Germinal center (tissue), 1 donor: ENCODE results near the gene ERI3.
A peak's percentile ranks its signal among the peaks of the same experiment; 100 is the strongest.

Experiments used
- DNase-seq: peaks from one replicate; pipeline ENCODE4 v3.0.0; 2012; ENCODE audit warnings: mixed read lengths, low spot score

ERI3 gene

GRCh38 chr1:44348061-44348485 is 7.0 kb downstream of the ERI3 start:
- no peak for DNase-seq

- DNase-seq = no peak
Observed at GRCh38 chr1:44347280-44347679, 7.8 kb downstream of the ERI3 start.

GRCh38 chr1:44346878-44347277 is 8.2 kb downstream of the ERI3 start:
- no peak for DNase-seq

GRCh38 chr1:44346184-44346583 is 8.9 kb downstream of the ERI3 start:
- no peak for DNase-seq

GRCh38 chr1:44345187-44345775 is 9.8 kb downstream of the ERI3 start:
- DNase-seq = no peak

GRCh38 chr1:44339731-44340130 is 15.3 kb downstream of the ERI3 start:
- DNase-seq = no peak

- no peak for DNase-seq
Observed at GRCh38 chr1:44338136-44338535, 16.9 kb downstream of the ERI3 start.

GRCh38 chr1:44336668-44337067 is 18.4 kb downstream of the ERI3 start:
- no peak for DNase-seq

- no peak for DNase-seq
Observed at GRCh38 chr1:44334968-44335367, 20.1 kb downstream of the ERI3 start.

GRCh38 chr1:44333376-44333775 is 21.7 kb downstream of the ERI3 start:
- DNase-seq = no peak

- DNase-seq = no peak
Observed at GRCh38 chr1:44332505-44332904, 22.6 kb downstream of the ERI3 start.

GRCh38 chr1:44330935-44331334 is 24.1 kb downstream of the ERI3 start:
- DNase-seq = no peak

GRCh38 chr1:44328671-44329416 is 26.2 kb downstream of the ERI3 start:
- no peak for DNase-seq

GRCh38 chr1:44327679-44328491 is 27.2 kb downstream of the ERI3 start:
- no peak for DNase-seq

- no peak for DNase-seq
Observed at GRCh38 chr1:44326821-44327465, 28.1 kb downstream of the ERI3 start.

- no peak for DNase-seq
Observed at GRCh38 chr1:44326024-44326701, 28.9 kb downstream of the ERI3 start.

GRCh38 chr1:44323947-44324346 is 31.1 kb downstream of the ERI3 start:
- no peak for DNase-seq

- no peak for DNase-seq
Observed at GRCh38 chr1:44322367-44322766, 32.7 kb downstream of the ERI3 start.

- DNase-seq = no peak
Observed at GRCh38 chr1:44321466-44321865, 33.6 kb downstream of the ERI3 start.

- DNase-seq = peak; percentile 75
Observed at GRCh38 chr1:44318097-44319088, 36.7 kb downstream of the ERI3 start.
